CD4-positive, alpha-beta T cell treated with Interferon gamma for 1 hour (primary cell): Measurements from ENCODE around the gene FSTL4.
"Not testable (repeated sequence)": the region's sequence is repeated elsewhere in the genome, so short reads cannot be mapped to it uniquely, and the experiment has no call there.

ENCODE experiments used
- DNase-seq: peaks from one replicate; pipeline ENCODE4 v3.0.0-alpha.2; 2020

The FSTL4 gene

GRCh38 chr5:133232011-133232410 is 380.3 kb downstream of the FSTL4 start:
- DNase-seq, result peak; percentile 31

DNA sequence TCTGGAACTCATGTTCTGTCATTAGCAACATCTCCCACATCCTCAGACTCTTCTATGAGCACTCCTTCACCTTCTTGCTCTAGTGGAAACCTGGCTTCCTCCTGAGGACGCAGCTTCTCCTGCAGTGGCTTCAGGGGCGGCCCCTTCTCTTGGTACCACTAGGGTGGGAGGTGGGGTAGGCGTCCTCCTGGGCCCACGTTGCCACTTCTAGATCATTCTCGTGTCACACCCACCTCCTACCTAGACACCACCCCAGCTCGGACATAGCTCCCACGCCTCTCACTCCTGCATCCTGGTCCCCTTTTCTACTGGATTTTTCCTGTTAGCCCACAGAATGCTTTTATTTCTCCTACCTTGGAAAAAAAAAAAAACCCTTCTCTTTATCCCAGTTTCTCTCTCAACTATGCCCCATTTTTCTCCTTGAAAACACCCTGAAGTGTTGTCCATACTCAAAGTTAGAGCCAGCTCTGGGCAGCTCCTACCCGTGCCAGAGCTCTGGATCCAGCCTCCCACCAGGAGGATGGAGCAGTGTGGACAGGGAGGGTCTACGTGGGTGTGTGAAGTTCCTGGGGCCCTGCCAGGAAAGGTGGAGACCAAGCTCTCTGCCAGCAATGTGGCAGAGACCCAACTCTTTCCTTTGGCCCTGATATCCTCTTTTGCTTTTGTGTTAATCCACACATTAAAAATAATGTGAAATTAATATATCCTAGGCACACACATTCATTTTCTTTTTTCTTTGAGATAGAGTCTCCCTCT is 381.3 kb downstream of the FSTL4 start:
- DNase-seq, result no peak

GRCh38 chr5:133229931-133230664 is 382.2 kb downstream of the FSTL4 start:
- no peak for DNase-seq

- DNase-seq, result no peak
These were observed 384.0 kb downstream of the FSTL4 start for GRCh38 chr5:133228316-133228715.

DNA sequence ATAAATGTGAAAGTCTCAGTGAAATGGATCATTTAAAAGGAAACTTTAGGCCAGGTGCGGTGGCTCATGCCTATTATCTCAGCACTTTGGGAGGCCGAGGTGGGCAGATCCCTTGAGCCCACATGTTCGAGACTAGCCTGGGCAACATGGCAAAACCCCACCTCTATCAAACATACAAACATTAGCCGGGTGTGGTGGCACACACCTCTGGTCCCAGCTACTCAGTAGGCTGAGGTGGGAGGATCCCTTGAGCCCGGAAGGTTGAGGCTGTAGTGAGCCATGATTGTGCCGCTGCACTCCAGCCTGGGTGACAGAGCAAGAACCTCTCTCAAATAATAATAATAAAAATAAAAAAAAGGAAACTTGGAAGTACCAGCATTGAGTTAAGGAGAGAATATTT is 384.4 kb downstream of the FSTL4 start:
- DNase-seq, result no peak

DNA sequence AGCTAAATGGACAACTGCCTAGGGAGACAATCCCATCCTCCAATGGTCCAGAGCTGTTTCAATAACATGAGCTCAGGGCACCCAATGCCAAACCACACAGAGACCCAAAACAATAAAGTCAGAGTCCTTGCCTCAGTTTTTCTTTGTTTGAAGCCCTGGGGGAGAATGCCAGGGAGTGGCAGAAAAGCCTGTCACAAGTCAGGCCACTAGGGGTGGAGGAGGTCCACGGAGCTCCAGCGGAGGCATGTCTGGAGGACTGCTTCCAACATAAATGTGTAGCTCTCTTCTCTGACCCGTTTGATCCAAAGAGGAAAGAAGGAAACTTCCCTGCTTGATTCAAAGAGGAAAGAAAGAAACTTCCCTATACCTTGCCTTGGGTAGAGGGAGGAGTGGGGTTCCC is 385.3 kb downstream of the FSTL4 start:
- no peak for DNase-seq

- DNase-seq, result no peak
These were observed 386.2 kb downstream of the FSTL4 start for GRCh38 chr5:133226186-133226585.

DNA sequence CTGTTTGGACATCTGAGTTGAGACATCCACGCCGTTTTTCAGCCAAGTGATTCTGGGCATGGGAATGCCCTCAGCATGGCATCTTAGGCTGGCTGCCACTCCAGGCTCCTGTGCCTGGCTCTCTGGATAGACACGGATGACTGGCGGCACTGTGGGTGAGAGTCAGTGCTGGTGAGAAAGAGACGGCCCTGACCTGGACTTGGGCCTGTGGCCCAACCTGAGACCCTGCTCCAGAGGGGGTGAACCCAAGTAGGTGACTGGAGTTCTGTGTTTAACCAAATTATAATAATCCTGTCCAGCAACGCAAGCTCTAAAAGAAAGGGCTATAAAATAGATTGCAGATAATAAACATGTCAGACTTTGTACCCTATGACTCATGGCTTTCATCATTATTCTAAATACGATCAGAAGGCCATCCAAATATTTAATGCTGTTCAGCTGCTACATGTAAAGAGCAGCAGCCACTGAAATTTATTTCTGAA is 386.6 kb downstream of the FSTL4 start:
- no peak for DNase-seq

- DNase-seq, result no peak
These were observed 389.4 kb downstream of the FSTL4 start for GRCh38 chr5:133222979-133223378.

DNA sequence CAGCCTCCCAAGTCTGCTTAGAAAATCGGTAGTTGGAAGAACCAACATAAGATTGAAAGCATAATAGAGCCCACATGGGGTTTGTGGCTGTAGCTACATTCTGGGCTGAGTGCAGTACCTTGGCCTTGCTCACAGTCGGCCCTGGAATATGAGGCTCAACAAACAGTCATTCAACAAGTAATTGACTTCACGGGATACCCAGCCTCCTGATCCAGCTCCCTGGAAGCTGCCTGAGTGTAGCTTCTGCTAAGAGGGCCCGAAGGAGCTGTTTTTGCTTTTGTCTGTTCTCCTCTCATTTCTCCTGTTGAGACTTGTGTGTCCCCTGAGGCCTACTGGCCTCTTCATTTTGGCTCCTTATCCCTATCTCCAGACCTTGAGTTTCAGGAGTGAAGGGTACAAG is 389.8 kb downstream of the FSTL4 start:
- DNase-seq, result no peak

DNA sequence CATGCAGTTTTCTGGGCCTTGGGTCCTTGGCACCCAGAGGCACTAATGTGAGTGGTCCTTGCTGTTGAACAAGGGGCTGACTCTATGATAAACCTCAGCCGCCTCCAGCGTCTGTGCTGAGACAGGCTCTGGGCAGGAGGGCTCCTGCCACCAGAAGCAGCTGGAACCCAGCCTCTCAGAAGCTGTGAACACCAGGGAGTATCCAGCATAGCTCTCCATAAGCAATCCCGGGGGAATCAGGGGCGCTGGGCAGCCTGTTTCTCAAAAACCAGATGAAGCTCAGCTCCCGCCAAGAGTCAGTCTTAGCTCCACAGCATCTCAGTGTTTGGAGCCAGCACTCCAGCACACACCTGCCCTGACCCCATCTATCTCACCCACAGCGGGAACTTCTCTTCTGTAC is 390.3 kb downstream of the FSTL4 start:
- DNase-seq, result no peak

DNA sequence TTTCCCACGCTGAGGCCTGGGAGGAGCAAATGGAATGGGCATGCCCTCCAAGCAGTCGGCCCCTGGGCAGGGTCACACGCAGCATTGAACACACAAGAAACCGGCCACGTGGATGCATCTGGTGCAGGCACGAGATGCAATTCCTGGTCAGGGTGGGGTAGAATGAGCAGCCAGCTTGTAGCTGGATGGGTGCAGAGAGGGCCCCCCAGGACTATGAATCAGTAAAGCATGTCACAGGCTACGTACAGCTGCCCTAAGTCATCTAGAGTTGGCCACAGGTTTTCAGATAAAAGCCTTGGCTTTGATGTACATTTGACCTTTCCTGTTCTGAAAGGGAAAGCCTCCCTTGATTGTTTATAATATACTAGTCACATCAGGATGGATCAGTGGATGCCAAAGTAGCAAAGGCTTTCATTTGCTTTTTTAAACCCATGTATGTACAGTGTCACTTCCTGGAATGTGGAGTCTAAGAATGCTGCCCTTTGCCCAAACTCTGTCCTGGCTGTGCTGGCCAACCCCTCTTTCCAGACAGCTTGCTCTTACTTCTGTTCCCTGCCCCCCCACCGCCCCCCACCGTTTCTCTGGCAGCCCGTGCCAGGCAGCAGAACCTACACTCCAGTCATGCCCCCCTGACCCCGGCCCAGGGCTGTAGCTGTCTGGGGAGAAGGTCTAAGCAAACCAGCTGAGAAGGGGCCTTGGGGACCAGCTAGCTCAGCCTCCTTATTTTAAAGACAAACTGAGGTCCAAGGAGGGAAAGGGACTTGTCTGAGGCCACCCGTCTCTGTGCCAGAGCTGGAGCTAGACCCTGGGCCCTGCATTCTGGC is 391.3 kb downstream of the FSTL4 start:
- no peak for DNase-seq

GRCh38 chr5:133219296-133219695 is 393.0 kb downstream of the FSTL4 start:
- DNase-seq, result no peak

GRCh38 chr5:133216138-133216537 is 396.2 kb downstream of the FSTL4 start:
- not testable (repeated sequence) for DNase-seq

- DNase-seq, result no peak
These were observed 398.1 kb downstream of the FSTL4 start for GRCh38 chr5:133214153-133214820.

- DNase-seq, result no peak
These were observed 406.7 kb downstream of the FSTL4 start for GRCh38 chr5:133205649-133206048.

- no peak for DNase-seq
These were observed 407.1 kb downstream of the FSTL4 start for GRCh38 chr5:133205204-133205603.

GRCh38 chr5:133203317-133204305 is 408.7 kb downstream of the FSTL4 start:
- DNase-seq, result no peak

DNA sequence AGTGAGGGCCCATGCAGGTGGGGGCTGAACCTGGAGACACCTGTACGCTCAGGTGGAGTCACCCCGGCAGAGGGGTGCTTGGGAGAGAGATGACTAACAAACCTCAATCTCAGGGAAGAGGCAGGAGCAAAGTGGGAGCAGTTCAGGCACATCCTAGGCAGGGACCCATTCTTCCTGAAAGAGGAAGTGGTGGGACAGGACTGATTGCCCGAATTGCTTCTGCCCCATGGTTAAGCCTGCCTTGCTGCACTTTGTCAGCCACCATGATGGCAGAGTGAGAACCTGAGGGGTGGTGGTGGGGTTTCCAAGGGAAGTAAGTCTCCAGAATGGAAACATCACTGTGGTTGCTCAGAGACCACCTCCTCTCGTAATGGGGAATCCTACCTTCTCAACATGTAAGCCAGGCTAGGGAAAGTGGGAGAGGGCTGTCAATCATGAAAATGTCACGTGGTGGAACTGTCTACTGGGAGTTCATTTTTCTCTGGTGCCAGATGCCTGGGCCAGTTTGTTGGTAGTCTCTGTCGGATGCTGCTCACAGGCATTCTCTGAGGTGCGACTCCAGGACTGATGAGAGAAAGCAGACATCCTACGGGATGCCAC is 410.2 kb downstream of the FSTL4 start:
- DNase-seq, result no peak

DNA sequence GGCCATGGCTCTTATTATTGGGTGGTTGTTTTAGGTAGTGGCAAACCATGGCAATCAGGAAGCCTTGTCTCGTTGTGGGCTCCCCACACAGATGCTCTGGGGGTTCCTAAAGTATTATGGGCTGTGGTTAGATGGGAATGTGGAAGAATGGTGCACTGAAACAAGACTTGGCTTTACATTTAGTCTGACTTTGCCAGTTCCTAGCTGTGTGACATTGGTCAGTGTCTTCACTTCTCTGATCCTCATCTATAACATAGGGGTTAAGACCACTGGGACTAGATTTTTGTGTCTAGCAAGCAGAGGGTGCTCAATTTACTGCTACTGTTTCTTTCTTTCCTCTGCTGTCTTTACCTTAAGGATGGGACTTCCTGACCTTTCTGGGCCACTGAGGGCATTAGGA is 411.0 kb downstream of the FSTL4 start:
- no peak for DNase-seq

DNA sequence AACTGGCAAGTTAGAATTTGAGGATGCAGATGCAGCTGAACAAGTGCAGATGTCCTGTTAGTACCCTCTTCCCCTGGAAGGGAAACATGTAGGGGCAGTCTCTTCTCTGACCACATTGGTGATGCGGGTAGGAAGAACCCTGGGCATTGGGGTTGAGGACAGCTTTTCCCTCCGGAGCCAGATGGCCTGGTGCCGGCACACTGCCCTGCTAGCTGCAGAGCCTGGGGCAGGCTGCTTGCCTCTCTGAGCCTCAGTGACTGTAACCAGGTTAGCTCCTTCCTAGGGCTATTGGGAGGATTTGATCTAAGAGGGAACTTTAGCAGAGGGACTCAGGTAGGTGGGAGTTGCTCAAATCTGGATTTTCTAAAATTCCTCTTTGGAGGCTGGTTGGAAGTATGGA is 412.1 kb downstream of the FSTL4 start:
- DNase-seq, result no peak
